BJ (cell line): ENCODE results near the gene RASGRP3. TPM values are rescaled to one million over a fixed set of nuclear protein-coding genes. Genes with fewer than 3 reads are reported as not detected.

Source experiments
- CTCF ChIA-PET: fragments of 350-600 bp; formaldehyde crosslinking; extraction: SDS; loops from one replicate; lab custom pipeline; 2021; ENCODE audit warnings: antibody characterized with exemption, inconsistent platforms; lab: Yijun Ruan, JAX
- POLR2A ChIA-PET: fragments of 300-600 bp; sonication (Branson Sonifier 250); formaldehyde crosslinking; extraction: SDS; loops from one replicate; lab custom pipeline; 2021; ENCODE audit warnings: antibody characterized with exemption; lab: Charles Lee
- DNase-seq: peaks from one replicate; pipeline ENCODE4 v3.0.0-alpha.2; 2011; ENCODE audit warnings: low read depth
- H3K27me3 ChIP-seq: 2 replicates; pipeline ENCODE4 v1.6.0; 2011; ENCODE audit warnings: low read length; ENCODE audit not compliant: control insufficient read depth, insufficient read depth
- H3K36me3 ChIP-seq: 2 replicates; pipeline ENCODE4 v1.5.1; 2011; ENCODE audit warnings: low read length; ENCODE audit not compliant: control insufficient read depth, insufficient read depth
- H3K4me3 ChIP-seq: 2 replicates; pipeline ENCODE4 v1.5.1; 2011; ENCODE audit warnings: low read depth, mild to moderate bottlenecking, control low read depth, low read length
- CTCF ChIP-seq: IDR thresholded peaks from 2 replicates; pipeline ENCODE4 v1.5.1; 2011; ENCODE audit warnings: low read depth, mild to moderate bottlenecking, control low read depth, inconsistent platforms, low read length, moderate library complexity; ENCODE audit not compliant: insufficient read depth
- polyA plus RNA-seq: library from polyadenylated mRNA; depleted of rRNA; stranded (reverse); fragments of >200 nt; gene quantifications from 2 replicates; pipeline ENCODE4 v1.2.3, GENCODE V29; 2011

RASGRP3 gene
- polyA plus RNA-seq, 1 experiment, result 2.6 TPM

GRCh38 chr2:33469238-33469637, 7.2 kb upstream of the RASGRP3 start:
- no peak for TF ChIP-seq CTCF
- Histone ChIP-seq H3K4me3 (no peak overlapping the region), H3K36me3 (no peaks in the 10 kb centered on the region), H3K27me3 (no peaks in the 10 kb centered on the region)
- CTCF ChIA-PET, result interaction anchor here (0.6 to 0.7 kb wide), 2 partner anchors 56 to 693 kb away, joined by 3 to 4 read pairs; no protein-coding TSS in a partner anchor
- DNase-seq, result no peak
- POLR2A ChIA-PET, result no interaction called here

GRCh38 chr2:33475224-33476130, 972 bp upstream of the RASGRP3 start:
- H3K36me3 ChIP-seq, result no peaks in the 10 kb centered on the region
- ChIA-PET POLR2A (no interaction called here), CTCF (interaction anchor here (0.6 to 3.2 kb wide), 24 partner anchors 8 to 121 kb away, joined by 3 to 25 read pairs (median 3); no protein-coding TSS in a partner anchor)
- no peaks in the 10 kb centered on the region for H3K27me3 ChIP-seq
- peak overlapping the region; percentile 59 for H3K4me3 ChIP-seq
- TF ChIP-seq CTCF, result peak; percentile 87
- peak; percentile 29 for DNase-seq

DNA sequence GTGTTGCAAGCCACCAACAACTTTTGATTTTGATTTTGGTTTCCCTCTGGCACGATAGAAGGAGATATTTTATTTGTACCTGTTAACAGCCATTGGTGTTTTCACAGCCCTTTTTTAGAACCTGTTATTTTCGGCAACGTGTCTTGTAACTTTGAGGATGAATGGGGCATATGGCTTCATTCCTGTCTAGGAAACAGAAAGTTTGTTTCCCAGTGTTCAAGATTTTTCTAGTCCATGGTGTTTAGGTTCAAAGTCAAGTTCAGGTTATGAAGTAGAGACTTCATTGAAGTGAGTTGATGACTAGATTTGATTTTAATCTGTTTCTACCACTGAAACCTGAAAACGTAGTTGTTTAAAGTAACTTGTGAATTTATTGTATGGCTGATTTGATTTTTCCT, 343 bp downstream of the RASGRP3 start:
- CTCF ChIA-PET, result interaction anchor here (0.6 to 3.2 kb wide), 14 partner anchors 10 to 119 kb away, joined by 3 to 25 read pairs (median 4); no protein-coding TSS in a partner anchor
- no peaks in the 10 kb centered on the region for H3K27me3 ChIP-seq
- POLR2A ChIA-PET, result no interaction called here

DNA sequence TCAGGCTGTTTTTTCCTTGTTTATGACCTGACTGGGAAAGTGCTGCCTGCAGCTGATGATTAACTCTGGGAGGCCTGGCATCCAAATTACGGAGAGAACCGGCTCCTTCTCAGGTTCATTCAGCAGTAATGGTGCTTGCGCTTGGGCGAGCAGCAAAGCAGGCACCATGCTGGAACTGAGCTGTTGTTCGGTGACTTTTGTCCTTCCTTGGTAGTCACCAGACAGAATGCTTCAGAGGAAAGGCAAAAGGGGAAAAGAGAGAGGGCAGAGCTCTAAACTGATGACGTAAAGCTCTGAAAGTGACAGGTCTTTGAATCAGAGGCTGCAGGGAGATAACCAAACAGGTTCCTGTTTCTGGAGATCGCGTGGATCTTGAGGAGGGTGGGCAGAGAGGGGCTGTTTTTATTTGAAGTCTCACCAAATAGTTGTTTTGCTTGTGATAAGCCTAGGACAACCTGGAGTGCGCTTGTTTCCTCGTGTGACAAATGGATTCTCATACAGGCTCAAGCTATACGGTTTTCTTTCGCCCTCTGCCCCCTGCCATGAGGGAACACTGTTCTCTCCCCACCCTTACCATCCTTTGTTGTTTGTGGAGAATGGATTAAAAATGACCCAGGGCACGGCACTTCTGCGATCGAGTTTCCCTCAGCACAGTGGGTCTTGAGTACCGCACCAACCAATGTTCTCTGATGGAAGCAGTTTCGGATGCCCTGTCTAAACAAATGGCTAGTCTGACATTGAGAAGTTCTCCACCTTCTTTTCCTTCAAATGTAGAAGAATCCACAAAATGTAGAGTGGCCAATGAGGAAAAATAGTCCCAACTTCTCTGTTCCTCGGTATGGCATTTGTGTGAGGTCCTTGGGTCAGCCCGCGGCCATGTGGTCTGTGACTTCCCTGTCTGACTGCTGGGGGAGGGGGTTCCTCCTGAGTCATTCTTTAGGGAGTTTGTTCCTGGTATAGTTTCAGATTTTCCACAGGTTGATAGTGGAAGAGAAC, 1.3 kb downstream of the RASGRP3 start:
- no peak for DNase-seq
- CTCF ChIA-PET, result interaction anchor here (0.6 to 3.2 kb wide), 3 partner anchors 69 to 105 kb away, joined by 3 to 25 read pairs (median 3); no protein-coding TSS in a partner anchor
- POLR2A ChIA-PET, result no interaction called here
- H3K4me3 ChIP-seq, result no peak overlapping the region
- TF ChIP-seq CTCF, result no peak
- H3K27me3 ChIP-seq, result no peaks in the 10 kb centered on the region
- no peaks in the 10 kb centered on the region for H3K36me3 ChIP-seq

More for the DNA sequence above, 343 bp downstream of the RASGRP3 start:
- Histone ChIP-seq H3K36me3 (no peaks in the 10 kb centered on the region), H3K4me3 (peak overlapping the region; percentile 59)
- DNase-seq, result no peak
- no peak for TF ChIP-seq CTCF
